ENCODE measurements around the gene TMEM63A.
"Not testable (repeated sequence)": the region's sequence is repeated elsewhere in the genome, so short reads cannot be mapped to it uniquely, and the experiment has no call there.

GRCh38 chr1:225810579-225811538 is 71.3 kb downstream of the TMEM63A start:
- TF ChIP-seq CTCF (conservative IDR thresholded peaks at IDR 0.05; ENCODE audit: low read depth, low read length); EZH2 (IDR thresholded peaks at IDR 0.05; ENCODE audit: low read length, unreplicated experiment): not testable (repeated sequence)
